HepG2 (cell line): ENCODE measurements around the gene ZNF490. TPM values are rescaled to one million over a fixed set of nuclear protein-coding genes. Genes with fewer than 3 reads are reported as not detected.

ENCODE experiments used
- DZIP1 ChIP-seq: sonication (generic); formaldehyde crosslinking; IDR thresholded peaks from 2 replicates; pipeline ENCODE4 v1.5.0; 2020; ENCODE audit warnings: mild to moderate bottlenecking, missing genetic modification reagents
- ETS1 ChIP-seq: sonication (generic); formaldehyde crosslinking; IDR thresholded peaks from 2 replicates; pipeline ENCODE4 v1.4.0; 2020; ENCODE audit warnings: missing genetic modification reagents
- FIP1L1 ChIP-seq: fragments of 200-400 bp; formaldehyde crosslinking; IDR thresholded peaks from 2 replicates; pipeline ENCODE4 v1.6.1; 2018; ENCODE audit warnings: low read depth, mild to moderate bottlenecking, low read length, moderate library complexity, borderline replicate concordance; ENCODE audit not compliant: insufficient read depth
- FOSL1 ChIP-seq: sonication (generic); formaldehyde crosslinking; IDR thresholded peaks from 2 replicates; pipeline ENCODE4 v1.9.0; 2021; ENCODE audit warnings: missing genetic modification reagents, borderline replicate concordance
- HNRNPH1 ChIP-seq: fragments of 200-400 bp; formaldehyde crosslinking; optimal IDR thresholded peaks from 2 replicates; pipeline ENCODE3; 2017; ENCODE audit warnings: mild to moderate bottlenecking, low read depth, low read length
- NFKB2 ChIP-seq: sonication (generic); formaldehyde crosslinking; IDR thresholded peaks from 2 replicates; pipeline ENCODE4 v1.4.0; 2020; ENCODE audit warnings: missing genetic modification reagents, borderline replicate concordance
- RBAK ChIP-seq: sonication (generic); formaldehyde crosslinking; IDR thresholded peaks from 2 replicates; pipeline ENCODE4 v1.5.1; 2020; ENCODE audit warnings: mild to moderate bottlenecking, missing genetic modification reagents
- SOX13 ChIP-seq, 3 experiments: fragments of 450-650 bp in 1 of 3; sonication (generic) in 1 of 3; formaldehyde crosslinking in 1 of 3; IDR thresholded peaks in 2 of 3; conservative IDR thresholded peaks in 1 of 3; 2 replicates each; pipeline versions ENCODE4 v1.5.0 to v1.6.1; 2016 to 2020; ENCODE audit warnings: antibody characterized with exemption in 1 of 3, mild to moderate bottlenecking in 1 of 3, missing compliant biosample characterization in 1 of 3, missing genetic modification reagents in 1 of 3, moderate library complexity in 1 of 3
- ZNF230 ChIP-seq: sonication (generic); formaldehyde crosslinking; IDR thresholded peaks from 2 replicates; pipeline ENCODE4 v1.4.0; 2020; ENCODE audit warnings: mild to moderate bottlenecking, missing genetic modification reagents
- ZNF607 ChIP-seq: sonication (generic); formaldehyde crosslinking; IDR thresholded peaks from 2 replicates; pipeline ENCODE4 v1.5.1; 2020; ENCODE audit warnings: missing genetic modification reagents, mild to moderate bottlenecking, borderline replicate concordance
- polyA plus RNA-seq, 8 experiments: library from polyadenylated mRNA; depleted of rRNA in 3 of 8; stranded (reverse) in 7 of 8; unstranded in 1 of 8; fragments of >200 nt; fragmentation: Illumina TruSeq in 4 of 8; extraction: Trizol in 4 of 8; gene quantifications; 2 replicates each; pipeline versions ENCODE4 v1.2.1 to v1.2.3, GENCODE V29; 2011 to 2016; ENCODE audit warnings: low read depth in 4 of 8, missing spikeins in 1 of 8, mixed read lengths in 1 of 8; ENCODE audit not compliant: insufficient read depth in 1 of 8
- total RNA-seq, 5 experiments: library from RNA; depleted of rRNA; stranded (reverse); fragments of >200 nt; fragmentation: Illumina TruSeq; extraction: Trizol; gene quantifications; 2 replicates each; pipeline ENCODE4 v1.2.3, GENCODE V29; 2016; ENCODE audit warnings: low read depth in 1 of 5
- TF ChIP-seq, protein P1 (sequence below): sonication (generic); formaldehyde crosslinking; IDR thresholded peaks from 2 replicates; pipeline ENCODE4 v1.9.0; 2021; ENCODE audit warnings: missing genetic modification reagents, mild to moderate bottlenecking, borderline replicate concordance
- TF ChIP-seq, protein P2 (sequence below): sonication (generic); formaldehyde crosslinking; IDR thresholded peaks from 2 replicates; pipeline ENCODE4 v1.4.0; 2020; ENCODE audit warnings: mild to moderate bottlenecking, missing genetic modification reagents

Gene ZNF490
- total and polyA plus RNA-seq, 2 of the 13 experiments (the other 11 are each of a cell fraction or from before 2014, with no cell fraction given), result 1.3 to 2.9 TPM

- TF ChIP-seq, protein P1, sequence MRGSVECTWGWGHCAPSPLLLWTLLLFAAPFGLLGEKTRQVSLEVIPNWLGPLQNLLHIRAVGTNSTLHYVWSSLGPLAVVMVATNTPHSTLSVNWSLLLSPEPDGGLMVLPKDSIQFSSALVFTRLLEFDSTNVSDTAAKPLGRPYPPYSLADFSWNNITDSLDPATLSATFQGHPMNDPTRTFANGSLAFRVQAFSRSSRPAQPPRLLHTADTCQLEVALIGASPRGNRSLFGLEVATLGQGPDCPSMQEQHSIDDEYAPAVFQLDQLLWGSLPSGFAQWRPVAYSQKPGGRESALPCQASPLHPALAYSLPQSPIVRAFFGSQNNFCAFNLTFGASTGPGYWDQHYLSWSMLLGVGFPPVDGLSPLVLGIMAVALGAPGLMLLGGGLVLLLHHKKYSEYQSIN, result no peak
- TF ChIP-seq RBAK (CRISPR knock-in tag) (no peak), DZIP1 (peak; percentile 74; the same call in 1 of the 2 replicates), ZNF230 (CRISPR knock-in tag) (0 out of 2 replicates have a peak, but pooled peaks have one; percentile 49), SOX13 (IDR thresholded peaks at IDR 0.05) (no peak), SOX13 (CRISPR knock-in tag; conservative IDR thresholded peaks at IDR 0.05 in 1 of 2, IDR thresholded peaks at IDR 0.05 in 1 of 2) (0 out of 4 replicates have a peak, but pooled peaks of 1 of the 2 experiments have one; percentile 12), ETS1 (CRISPR knock-in tag) (no peak), FIP1L1 (0 out of 2 replicates have a peak, but pooled peaks have one; percentile 26), HNRNPH1 (no peak), NFKB2 (peak; percentile 53; the same call in 1 of the 2 replicates), ZNF607 (CRISPR knock-in tag) (peak; percentile 68; the same call in 1 of the 2 replicates), FOSL1 (CRISPR knock-in tag) (0 out of 2 replicates have a peak, but pooled peaks have one; percentile 11)
- TF ChIP-seq, protein P2, sequence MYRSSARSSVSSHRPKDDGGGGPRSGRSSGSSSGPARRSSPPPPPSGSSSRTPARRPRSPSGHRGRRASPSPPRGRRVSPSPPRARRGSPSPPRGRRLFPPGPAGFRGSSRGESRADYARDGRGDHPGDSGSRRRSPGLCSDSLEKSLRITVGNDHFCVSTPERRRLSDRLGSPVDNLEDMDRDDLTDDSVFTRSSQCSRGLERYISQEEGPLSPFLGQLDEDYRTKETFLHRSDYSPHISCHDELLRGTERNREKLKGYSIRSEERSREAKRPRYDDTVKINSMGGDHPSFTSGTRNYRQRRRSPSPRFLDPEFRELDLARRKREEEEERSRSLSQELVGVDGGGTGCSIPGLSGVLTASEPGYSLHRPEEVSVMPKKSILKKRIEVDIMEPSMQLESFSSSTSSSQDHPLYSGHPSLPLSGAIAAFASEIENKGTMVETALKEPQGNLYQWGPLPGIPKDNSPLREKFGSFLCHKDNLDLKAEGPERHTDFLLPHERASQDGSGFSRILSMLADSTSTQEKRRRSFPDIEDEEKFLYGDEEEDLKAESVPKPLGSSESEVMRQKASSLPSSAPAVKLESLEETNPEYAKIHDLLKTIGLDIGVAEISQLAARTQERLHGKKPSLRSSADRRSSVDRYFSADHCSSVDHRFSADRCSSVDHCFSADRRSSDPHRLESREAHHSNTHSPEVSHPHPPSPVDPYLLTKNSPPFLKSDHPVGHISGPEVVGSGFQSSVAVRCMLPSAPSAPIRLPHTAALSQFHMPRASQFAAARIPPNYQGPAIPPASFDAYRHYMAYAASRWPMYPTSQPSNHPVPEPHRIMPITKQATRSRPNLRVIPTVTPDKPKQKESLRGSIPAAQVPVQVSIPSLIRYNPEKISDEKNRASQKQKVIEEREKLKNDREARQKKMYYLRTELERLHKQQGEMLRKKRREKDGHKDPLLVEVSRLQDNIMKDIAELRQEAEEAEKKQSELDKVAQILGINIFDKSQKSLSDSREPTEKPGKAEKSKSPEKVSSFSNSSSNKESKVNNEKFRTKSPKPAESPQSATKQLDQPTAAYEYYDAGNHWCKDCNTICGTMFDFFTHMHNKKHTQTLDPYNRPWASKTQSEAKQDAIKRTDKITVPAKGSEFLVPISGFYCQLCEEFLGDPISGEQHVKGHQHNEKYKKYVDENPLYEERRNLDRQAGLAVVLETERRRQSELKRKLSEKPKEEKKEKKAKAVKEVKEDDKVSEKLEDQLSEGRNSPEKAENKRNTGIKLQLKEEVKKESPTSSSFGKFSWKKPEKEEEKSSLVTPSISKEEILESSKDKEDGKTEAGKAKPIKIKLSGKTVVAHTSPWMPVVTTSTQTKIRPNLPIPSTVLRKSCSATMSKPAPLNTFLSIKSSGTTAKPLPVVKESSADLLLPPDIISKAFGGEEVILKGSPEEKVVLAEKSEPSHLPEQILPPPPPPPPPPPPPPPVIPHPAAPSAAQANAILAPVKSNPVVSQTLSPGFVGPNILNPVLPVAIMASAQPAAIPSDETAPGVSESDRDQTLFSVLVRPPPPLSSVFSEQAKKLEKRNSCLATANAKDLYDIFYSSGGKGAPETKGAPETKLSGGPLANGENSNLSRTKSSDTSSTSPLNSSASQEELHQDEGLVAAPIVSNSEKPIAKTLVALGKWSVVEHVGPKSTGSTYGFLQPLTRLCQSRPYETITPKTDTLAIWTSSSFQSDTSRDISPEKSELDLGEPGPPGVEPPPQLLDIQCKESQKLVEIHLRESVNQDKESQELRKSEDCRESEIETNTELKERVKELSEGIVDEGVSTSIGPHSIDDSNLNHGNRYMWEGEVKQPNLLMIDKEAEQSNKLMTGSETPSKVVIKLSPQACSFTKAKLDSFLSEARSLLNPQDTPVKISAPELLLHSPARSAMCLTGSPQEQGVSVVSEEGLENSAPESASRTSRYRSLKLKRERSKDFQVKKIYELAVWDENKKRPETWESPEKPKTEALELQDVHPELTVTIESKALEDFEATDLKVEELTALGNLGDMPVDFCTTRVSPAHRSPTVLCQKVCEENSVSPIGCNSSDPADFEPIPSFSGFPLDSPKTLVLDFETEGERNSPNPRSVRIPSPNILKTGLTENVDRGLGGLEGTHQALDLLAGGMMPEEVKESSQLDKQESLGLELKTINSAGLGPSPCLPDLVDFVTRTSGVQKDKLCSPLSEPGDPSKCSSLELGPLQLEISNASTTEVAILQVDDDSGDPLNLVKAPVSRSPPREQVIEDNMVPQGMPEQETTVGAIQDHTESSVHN, result no peak; the same call in 1 of the 2 replicates
These were observed 59.4 kb downstream of the ZNF490 start, which contains the start of gene ZNF564 (continued) for GRCh38 chr19:12551060-12551832.
